Ascending aorta (tissue), 2 donors: ENCODE results near the gene RALGAPA1. TPM values are rescaled to one million over a fixed set of nuclear protein-coding genes. Genes with fewer than 3 reads are reported as not detected.

ENCODE experiments used
- DNase-seq, 2 donors: peaks; one replicate each; pipeline ENCODE4 v3.0.0-alpha.2; 2019; ENCODE audit warnings: low spot score in 2 of 2
- H3K27ac ChIP-seq, 2 donors: fragments of 200-600 bp; sonication (generic); one replicate each; pipeline ENCODE4 v1.5.1; 2016 to 2017; ENCODE audit warnings: mild to moderate bottlenecking in 1 of 2
- H3K27me3 ChIP-seq: fragments of 200-600 bp; sonication (generic); one replicate; pipeline ENCODE4 v1.5.1; 2017
- H3K36me3 ChIP-seq, 2 donors: fragments of 200-600 bp; sonication (generic); one replicate each; pipeline ENCODE4 v1.5.1; 2016
- H3K4me1 ChIP-seq, 2 donors: fragments of 200-600 bp; sonication (generic); one replicate each; pipeline ENCODE4 v1.5.1; 2016 to 2017; ENCODE audit warnings: mild to moderate bottlenecking in 1 of 2
- H3K4me3 ChIP-seq, 2 donors: fragments of 200-600 bp; sonication (generic); one replicate each; pipeline ENCODE4 v1.5.1; 2016 to 2017; ENCODE audit warnings: mild to moderate bottlenecking in 1 of 2
- H3K9me3 ChIP-seq, 2 donors: fragments of 200-600 bp; sonication (generic); one replicate each; pipeline ENCODE4 v1.5.1; 2016
- intact Hi-C: fragments of 100-400 bp; cut with DNase I; formaldehyde crosslinking; loops from one replicate; pipeline ENCODE4 v1.15.1; 2023
- total RNA-seq: library from RNA; depleted of rRNA; stranded (reverse); fragments of >200 nt; gene quantifications from one replicate; pipeline ENCODE4 v1.1.0, GENCODE V29; 2016
- TF ChIP-seq, protein P1 (sequence below), 3 experiments: fragments of 200-600 bp in 2 of 3; fragments of 450-650 bp in 1 of 3; sonication (generic) in 2 of 3; IDR thresholded peaks; one replicate each; pipeline ENCODE4 v1.5.1; 2016 to 2019; ENCODE audit warnings: antibody characterized with exemption in 3 of 3, mild to moderate bottlenecking in 1 of 3, moderate library complexity in 1 of 3

RALGAPA1 gene
- total RNA-seq, 1 donor from 2014 or later, result 101 TPM

DNA sequence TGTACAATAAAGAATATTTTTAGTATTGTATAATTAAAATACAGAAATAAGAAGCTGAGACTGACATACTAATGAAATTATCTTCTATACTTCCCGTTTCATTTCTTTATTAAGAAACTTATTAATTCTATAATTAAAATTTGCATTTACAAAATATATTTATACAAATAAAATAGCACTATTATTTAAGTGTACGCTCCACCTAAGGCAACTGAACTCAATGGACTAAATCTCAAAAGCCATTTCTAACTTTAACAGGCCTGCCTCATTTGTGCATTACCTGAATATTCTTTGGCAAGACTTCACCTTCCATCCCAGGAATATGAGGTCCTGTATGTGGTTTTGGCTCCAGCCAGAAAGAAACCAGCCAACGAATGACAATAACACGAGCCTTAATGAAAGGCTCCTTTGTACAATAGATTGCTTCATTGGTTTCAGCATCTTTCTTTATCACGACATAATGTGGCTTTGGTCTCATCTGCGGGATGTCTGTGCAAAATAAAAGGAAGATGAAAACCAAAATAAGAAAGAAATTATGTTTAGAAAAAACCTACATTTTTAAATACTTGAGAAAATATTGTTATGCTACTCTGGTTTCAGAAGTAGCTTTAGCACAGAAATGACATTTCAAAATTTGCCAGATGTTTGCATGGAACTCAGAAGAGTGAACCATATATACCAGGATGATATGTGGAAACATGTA, 58.7 kb downstream of the RALGAPA1 start:
- H3K36me3 ChIP-seq, result peaks cover 33 to 86% of the 10 kb centered on the region in 2 donors

DNA sequence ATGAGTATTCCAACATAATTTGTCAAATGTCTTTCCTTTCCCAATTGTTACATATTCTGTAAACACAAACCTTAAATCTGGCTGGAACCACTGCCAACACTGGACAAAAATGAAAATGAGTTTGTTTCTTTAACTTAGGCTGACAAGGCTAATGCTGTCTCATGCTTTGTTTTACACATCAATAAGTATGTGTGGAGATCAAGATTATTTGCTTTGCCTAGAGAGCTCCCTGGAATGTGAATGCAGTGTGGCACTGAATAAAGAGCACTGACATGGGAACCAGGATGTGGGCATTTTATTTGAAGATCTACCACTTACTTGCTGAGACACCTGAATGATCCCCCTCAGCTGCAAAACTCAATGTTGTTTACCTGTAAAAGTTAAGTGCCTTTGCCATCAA, 61.7 kb downstream of the RALGAPA1 start:
- no peak overlapping the region for H3K27ac ChIP-seq
- TF ChIP-seq, protein P1, sequence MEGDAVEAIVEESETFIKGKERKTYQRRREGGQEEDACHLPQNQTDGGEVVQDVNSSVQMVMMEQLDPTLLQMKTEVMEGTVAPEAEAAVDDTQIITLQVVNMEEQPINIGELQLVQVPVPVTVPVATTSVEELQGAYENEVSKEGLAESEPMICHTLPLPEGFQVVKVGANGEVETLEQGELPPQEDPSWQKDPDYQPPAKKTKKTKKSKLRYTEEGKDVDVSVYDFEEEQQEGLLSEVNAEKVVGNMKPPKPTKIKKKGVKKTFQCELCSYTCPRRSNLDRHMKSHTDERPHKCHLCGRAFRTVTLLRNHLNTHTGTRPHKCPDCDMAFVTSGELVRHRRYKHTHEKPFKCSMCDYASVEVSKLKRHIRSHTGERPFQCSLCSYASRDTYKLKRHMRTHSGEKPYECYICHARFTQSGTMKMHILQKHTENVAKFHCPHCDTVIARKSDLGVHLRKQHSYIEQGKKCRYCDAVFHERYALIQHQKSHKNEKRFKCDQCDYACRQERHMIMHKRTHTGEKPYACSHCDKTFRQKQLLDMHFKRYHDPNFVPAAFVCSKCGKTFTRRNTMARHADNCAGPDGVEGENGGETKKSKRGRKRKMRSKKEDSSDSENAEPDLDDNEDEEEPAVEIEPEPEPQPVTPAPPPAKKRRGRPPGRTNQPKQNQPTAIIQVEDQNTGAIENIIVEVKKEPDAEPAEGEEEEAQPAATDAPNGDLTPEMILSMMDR (IDR thresholded peaks at IDR 0.05), result no peak
- intact Hi-C loops, result no loop called here

More for the DNA sequence above, 58.7 kb downstream of the RALGAPA1 start:
- Histone ChIP-seq H3K27me3 (no peaks in the 10 kb centered on the region), H3K27ac (no peak overlapping the region), H3K4me1 (no peaks in the 10 kb centered on the region), H3K4me3 (no peak overlapping the region), H3K9me3 (no peaks in the 10 kb centered on the region)
- TF ChIP-seq, protein P1 (IDR thresholded peaks at IDR 0.05), result no peak
- no peak for DNase-seq
- intact Hi-C loops, result no loop called here

DNA sequence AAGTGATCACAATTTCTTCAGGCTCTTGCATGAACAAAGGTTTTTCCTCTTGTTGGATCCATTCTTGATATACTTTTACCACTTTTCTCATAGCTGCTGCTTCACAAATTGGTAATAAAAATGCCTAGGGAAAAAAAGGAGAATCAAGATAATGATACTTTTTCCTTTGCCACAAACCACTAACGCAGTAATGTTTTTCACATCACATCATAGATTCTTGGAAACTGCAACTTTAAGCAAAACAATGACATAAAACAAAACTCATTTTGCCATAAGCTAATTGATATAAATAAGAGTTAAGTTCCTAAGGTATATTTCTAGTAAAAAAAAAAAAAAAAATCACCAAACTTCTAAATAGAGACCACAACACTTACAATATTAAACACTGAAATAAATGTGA, 66.7 kb downstream of the RALGAPA1 start:
- Histone ChIP-seq H3K27ac (no peak overlapping the region), H3K9me3 (no peaks in the 10 kb centered on the region), H3K27me3 (no peaks in the 10 kb centered on the region), H3K4me3 (no peak overlapping the region), H3K4me1 (no peaks in the 10 kb centered on the region), H3K36me3 (peaks cover 16 to 56% of the 10 kb centered on the region in 2 donors)
- intact Hi-C loops, result no loop called here
- DNase-seq, result no peak
- TF ChIP-seq, protein P1 (IDR thresholded peaks at IDR 0.05), result no peak

More for the DNA sequence above, 61.7 kb downstream of the RALGAPA1 start:
- H3K9me3 ChIP-seq, result no peaks in the 10 kb centered on the region
- DNase-seq, result no peak
- peaks cover 27 to 70% of the 10 kb centered on the region in 2 donors for H3K36me3 ChIP-seq
- no peaks in the 10 kb centered on the region for H3K27me3 ChIP-seq
- no peaks in the 10 kb centered on the region for H3K4me1 ChIP-seq
- H3K4me3 ChIP-seq, result no peak overlapping the region

DNA sequence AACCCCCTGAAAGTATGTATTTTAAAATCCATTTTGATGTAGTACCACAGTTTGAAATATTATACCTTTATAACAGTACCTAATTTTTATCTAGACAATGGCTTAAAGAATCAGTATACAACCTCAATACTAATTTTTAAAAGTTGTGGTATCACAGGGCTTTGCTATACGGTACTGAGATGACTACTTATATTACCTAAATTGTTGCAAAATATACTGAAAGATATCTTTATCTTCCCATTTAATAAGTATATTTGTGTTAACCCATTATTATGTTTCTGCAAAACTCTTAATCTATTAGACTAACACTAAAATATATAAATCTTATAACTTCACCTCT, 67.1 kb downstream of the RALGAPA1 start:
- no peaks in the 10 kb centered on the region for H3K9me3 ChIP-seq
- H3K4me1 ChIP-seq, result no peaks in the 10 kb centered on the region
- intact Hi-C loops, result no loop called here
- H3K36me3 ChIP-seq, result peaks cover 13 to 58% of the 10 kb centered on the region in 2 donors
- H3K4me3 ChIP-seq, result no peak overlapping the region
- TF ChIP-seq, protein P1 (IDR thresholded peaks at IDR 0.05), result no peak
- no peak overlapping the region for H3K27ac ChIP-seq
- H3K27me3 ChIP-seq, result no peaks in the 10 kb centered on the region
- no peak for DNase-seq

DNA sequence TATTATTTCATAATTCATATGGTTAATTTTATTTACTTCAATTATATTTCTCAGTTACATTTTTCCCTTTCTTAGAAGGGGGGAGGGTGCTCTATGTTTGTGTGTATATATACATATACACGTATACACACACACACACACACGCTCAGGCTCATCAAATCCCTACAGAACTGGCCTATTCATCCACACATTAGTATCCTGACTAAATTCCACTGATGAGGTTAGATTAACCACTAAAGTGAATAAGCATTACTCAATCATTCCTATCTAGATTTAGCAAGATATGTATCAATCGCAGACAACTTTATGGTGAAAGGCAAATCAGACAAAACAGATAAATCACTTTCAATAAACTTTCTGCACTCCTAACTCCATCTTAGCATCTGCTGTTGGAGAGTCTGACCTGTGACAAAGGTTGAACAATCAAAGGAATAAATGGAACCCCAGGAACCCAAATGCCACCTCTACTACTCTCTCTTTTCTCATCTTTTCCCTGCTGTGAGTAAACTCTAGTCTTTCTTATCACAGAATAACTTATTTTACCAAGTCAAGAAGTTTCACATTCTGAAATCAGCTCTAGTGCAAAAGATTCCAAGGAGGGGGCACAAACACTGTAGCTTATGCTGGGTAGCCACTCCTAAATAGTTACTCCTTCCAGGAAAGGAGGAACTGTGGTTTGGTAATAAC, 67.6 kb downstream of the RALGAPA1 start:
- no peak overlapping the region for H3K4me3 ChIP-seq
- no peak for DNase-seq
- no peaks in the 10 kb centered on the region for H3K4me1 ChIP-seq
- intact Hi-C loops, result no loop called here
- H3K27me3 ChIP-seq, result no peaks in the 10 kb centered on the region
- H3K36me3 ChIP-seq, result peaks cover 13 to 54% of the 10 kb centered on the region in 2 donors
- H3K27ac ChIP-seq, result no peak overlapping the region
- TF ChIP-seq, protein P1 (IDR thresholded peaks at IDR 0.05), result no peak
- no peaks in the 10 kb centered on the region for H3K9me3 ChIP-seq
